Thoracic aorta (tissue), 2 donors: ENCODE data around the gene TTC9. TPM values are rescaled to one million over a fixed set of nuclear protein-coding genes. Genes with fewer than 3 reads are reported as not detected.

Source experiments
- ATAC-seq: fragments of 150-250 bp; one replicate; pipeline ENCODE4 v1.8.0; 2017; ENCODE audit warnings: low read depth; ENCODE audit not compliant: insufficient number of reproducible peaks, low FRiP score
- DNase-seq: peaks from one replicate; pipeline ENCODE4 v3.0.0-alpha.2; 2020; ENCODE audit warnings: low spot score
- H3K27ac ChIP-seq, 2 donors: fragments of 200-600 bp; sonication (generic); 1 replicate in 1 of 2; 2 replicates in 1 of 2; pipeline ENCODE4 v1.5.1; 2016; ENCODE audit warnings: mild to moderate bottlenecking in 2 of 2, moderate library complexity in 2 of 2
- H3K27me3 ChIP-seq: fragments of 200-600 bp; sonication (generic); replicated peaks from 2 replicates; pipeline ENCODE4 v1.6.0; 2016; ENCODE audit warnings: mild to moderate bottlenecking; ENCODE audit not compliant: insufficient read depth
- H3K36me3 ChIP-seq: fragments of 200-600 bp; sonication (generic); one replicate; pipeline ENCODE4 v1.5.1; 2016
- H3K4me1 ChIP-seq, 2 donors: fragments of 200-600 bp; sonication (generic); 1 replicate in 1 of 2; 2 replicates in 1 of 2; pipeline versions ENCODE4 v1.5.1 to v1.6.0; 2016; ENCODE audit warnings: low read depth in 2 of 2, mild to moderate bottlenecking in 1 of 2; ENCODE audit not compliant: control insufficient read depth in 1 of 2
- H3K4me3 ChIP-seq: fragments of 200-600 bp; sonication (generic); 2 replicates; pipeline ENCODE4 v1.5.1; 2016; ENCODE audit warnings: mild to moderate bottlenecking
- H3K9me3 ChIP-seq: fragments of 200-600 bp; sonication (generic); 2 replicates; pipeline ENCODE4 v1.5.1; 2016
- total RNA-seq, 2 donors: library from RNA; depleted of rRNA; stranded (reverse); fragments of >200 nt; gene quantifications; one replicate each; pipeline versions ENCODE4 v1.1.0 to v1.2.3, GENCODE V29; 2016
- TF ChIP-seq, protein P1 (sequence below): fragments of 200-600 bp; sonication (generic); IDR thresholded peaks from one replicate; pipeline ENCODE4 v1.5.1; 2019; ENCODE audit warnings: antibody characterized with exemption

TTC9 gene
- total RNA-seq, 2 donors from 2014 or later: 2.0 to 4.7 TPM

DNA sequence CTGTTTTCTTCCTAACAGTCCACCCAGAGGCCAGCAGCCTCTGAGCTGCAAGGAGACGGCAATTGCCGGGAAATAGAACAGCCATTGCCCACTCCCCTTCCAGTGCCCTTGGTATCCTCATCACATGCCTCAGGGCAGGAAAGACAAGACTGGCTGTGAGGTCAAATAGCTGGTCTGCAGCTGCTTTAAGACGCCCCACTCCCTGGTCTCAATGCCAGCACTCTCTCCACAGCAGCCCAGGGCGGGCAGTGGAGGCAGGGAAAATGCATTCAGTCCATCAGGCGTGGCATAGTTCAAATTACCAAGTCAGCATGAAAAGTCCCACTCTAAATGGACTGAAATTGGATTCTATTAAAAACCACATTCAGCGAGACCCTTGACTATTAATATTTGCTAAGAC lies 35.6 kb downstream of the TTC9 start:
- ATAC-seq: no peak
- H3K4me1 ChIP-seq: no peaks in the 10 kb centered on the region
- TF ChIP-seq, protein P1, sequence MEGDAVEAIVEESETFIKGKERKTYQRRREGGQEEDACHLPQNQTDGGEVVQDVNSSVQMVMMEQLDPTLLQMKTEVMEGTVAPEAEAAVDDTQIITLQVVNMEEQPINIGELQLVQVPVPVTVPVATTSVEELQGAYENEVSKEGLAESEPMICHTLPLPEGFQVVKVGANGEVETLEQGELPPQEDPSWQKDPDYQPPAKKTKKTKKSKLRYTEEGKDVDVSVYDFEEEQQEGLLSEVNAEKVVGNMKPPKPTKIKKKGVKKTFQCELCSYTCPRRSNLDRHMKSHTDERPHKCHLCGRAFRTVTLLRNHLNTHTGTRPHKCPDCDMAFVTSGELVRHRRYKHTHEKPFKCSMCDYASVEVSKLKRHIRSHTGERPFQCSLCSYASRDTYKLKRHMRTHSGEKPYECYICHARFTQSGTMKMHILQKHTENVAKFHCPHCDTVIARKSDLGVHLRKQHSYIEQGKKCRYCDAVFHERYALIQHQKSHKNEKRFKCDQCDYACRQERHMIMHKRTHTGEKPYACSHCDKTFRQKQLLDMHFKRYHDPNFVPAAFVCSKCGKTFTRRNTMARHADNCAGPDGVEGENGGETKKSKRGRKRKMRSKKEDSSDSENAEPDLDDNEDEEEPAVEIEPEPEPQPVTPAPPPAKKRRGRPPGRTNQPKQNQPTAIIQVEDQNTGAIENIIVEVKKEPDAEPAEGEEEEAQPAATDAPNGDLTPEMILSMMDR: no peak

DNA sequence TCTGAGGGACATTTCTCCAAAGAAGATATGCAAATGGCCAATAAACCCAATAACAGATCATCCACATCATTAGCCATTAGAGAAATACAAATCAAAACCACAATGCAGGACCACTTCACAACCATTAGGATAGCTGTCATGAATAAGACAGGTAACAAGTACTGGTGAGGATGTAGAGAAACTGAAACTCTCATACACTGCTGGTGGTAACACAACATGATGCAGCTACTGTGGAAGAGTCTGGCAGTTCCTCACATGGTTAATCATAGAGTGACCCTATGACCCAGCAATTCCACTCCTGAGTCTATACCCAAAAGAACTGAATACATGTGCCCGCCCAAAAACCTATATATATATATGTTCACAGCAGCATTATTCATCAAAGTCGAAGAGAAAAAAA lies 39.0 kb downstream of the TTC9 start:
- H3K4me1 ChIP-seq: no peaks in the 10 kb centered on the region
- H3K27ac ChIP-seq: no peak overlapping the region
- no peaks in the 10 kb centered on the region for H3K9me3 ChIP-seq
- ATAC-seq: no peak
- H3K36me3 ChIP-seq: no peaks in the 10 kb centered on the region
- no peaks in the 10 kb centered on the region for H3K27me3 ChIP-seq
- no peak overlapping the region for H3K4me3 ChIP-seq
- TF ChIP-seq, protein P1: no peak
- DNase-seq: no peak

More for the DNA sequence above, 35.6 kb downstream of the TTC9 start:
- Histone ChIP-seq H3K4me3 (no peak overlapping the region), H3K36me3 (no peaks in the 10 kb centered on the region), H3K27me3 (no peaks in the 10 kb centered on the region), H3K27ac (no peak overlapping the region), H3K9me3 (no peaks in the 10 kb centered on the region)
- DNase-seq: no peak

DNA sequence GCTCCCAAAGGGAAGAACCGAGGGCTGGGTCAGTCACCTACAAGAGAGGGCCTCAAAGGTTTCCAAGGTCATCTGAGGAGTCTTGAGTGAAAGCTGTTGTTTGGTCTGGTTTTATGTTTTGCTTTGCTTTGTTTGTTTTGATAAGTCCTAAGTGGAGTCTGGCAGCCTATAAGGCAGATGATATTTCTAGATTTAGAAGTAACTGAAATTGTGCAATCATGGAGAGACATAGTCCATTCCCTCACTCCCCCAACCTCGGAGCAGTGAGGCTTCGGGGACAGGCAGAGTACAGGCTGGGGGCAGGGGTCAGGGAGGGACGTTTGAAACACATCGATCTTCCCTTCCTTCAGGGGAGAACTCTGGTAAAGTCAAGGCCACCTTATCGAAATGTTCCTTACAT lies 42.3 kb downstream of the TTC9 start:
- Histone ChIP-seq H3K27ac (no peak overlapping the region), H3K36me3 (no peaks in the 10 kb centered on the region), H3K27me3 (no peaks in the 10 kb centered on the region), H3K9me3 (no peaks in the 10 kb centered on the region), H3K4me1 (no peaks in the 10 kb centered on the region), H3K4me3 (no peak overlapping the region)
- DNase-seq (no peak), ATAC-seq (no peak)
- TF ChIP-seq, protein P1: no peak

DNA sequence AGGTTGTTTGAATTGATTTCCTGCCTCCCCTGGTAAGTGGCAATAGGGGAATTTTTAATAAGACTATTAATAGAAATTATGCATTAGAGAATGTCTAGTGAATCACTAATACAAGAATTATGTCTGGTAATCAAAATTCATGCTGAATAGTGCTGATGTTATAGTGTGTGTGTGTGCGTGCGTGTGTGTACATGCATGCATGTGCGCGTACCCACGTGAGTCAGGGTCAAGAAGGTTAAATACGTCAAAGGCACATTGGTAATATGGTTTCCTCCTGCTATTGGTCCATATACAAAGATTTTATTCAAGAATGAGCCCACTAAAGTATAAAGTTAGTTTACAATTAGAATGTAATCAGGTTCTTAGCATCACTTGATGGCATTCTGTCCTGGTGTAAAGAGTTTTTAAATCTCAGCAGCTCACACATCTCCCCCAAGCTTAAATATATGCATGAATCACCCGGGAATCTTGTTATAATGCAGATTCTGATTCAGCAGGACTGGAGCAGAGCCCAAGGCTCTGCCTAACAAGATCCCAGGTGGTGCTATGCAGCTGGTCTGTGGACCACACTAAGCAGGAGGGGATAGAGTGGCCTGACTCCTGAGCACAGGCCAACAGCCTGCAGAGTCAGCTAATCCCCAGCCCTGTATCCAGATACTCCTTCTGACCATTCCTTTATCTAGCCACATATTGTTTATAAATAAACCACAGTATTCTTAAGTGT lies 43.9 kb downstream of the TTC9 start:
- no peaks in the 10 kb centered on the region for H3K27me3 ChIP-seq
- DNase-seq (no peak), ATAC-seq (no peak)
- no peak overlapping the region for H3K4me3 ChIP-seq
- H3K4me1 ChIP-seq: no peaks in the 10 kb centered on the region
- TF ChIP-seq, protein P1: no peak
- no peaks in the 10 kb centered on the region for H3K9me3 ChIP-seq
- H3K27ac ChIP-seq: no peak overlapping the region
- H3K36me3 ChIP-seq: no peaks in the 10 kb centered on the region

DNA sequence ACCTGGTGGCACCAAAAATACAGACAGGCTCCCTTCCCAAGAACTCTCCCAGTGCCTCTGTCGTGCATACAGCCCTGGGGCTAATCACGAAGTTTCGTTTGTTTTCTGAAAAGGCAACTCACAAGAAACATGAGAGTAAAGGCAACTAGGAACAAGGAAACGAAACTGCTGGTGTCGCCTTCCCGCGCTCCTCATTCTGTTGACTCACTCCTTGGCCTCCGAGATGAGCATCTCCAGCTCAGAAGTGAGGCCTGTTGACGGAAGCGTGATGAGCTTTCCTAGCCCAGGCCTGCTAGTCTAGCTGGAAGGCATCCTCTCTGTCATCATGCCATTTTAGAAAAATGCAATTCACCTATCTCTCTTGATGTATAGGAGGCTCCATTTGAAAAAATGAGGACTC lies 50.5 kb downstream of the TTC9 start:
- ATAC-seq: no peak
- Histone ChIP-seq H3K36me3 (no peaks in the 10 kb centered on the region), H3K4me1 (no peaks in the 10 kb centered on the region), H3K9me3 (no peaks in the 10 kb centered on the region), H3K27me3 (no peaks in the 10 kb centered on the region), H3K27ac (peak overlapping the region in 1 of 2 donors; percentile 25), H3K4me3 (no peak overlapping the region)
- TF ChIP-seq, protein P1: no peak
- DNase-seq: no peak
